Activated naive CD4-positive, alpha-beta T cell (primary cell): ENCODE data around the gene LIPN.

Experiments
- DNase-seq, 4 experiments: peaks; one replicate each; lab custom pipeline; 2025; lab: John Stamatoyannopoulos, UW

Gene LIPN

GRCh38 chr10:88786032-88786770, 26.4 kb downstream of the LIPN start:
- no peak for DNase-seq

GRCh38 chr10:88787463-88787862, 27.6 kb downstream of the LIPN start:
- no peak for DNase-seq

- no peak for DNase-seq
These were observed 29.1 kb downstream of the LIPN start for GRCh38 chr10:88788924-88789323.

- DNase-seq: no peak
These were observed 32.1 kb downstream of the LIPN start for GRCh38 chr10:88791924-88792323.

GRCh38 chr10:88792661-88793060, 32.8 kb downstream of the LIPN start:
- no peak for DNase-seq

GRCh38 chr10:88793712-88794299, 34.0 kb downstream of the LIPN start:
- DNase-seq: no peak

- no peak for DNase-seq
These were observed 34.9 kb downstream of the LIPN start for GRCh38 chr10:88794731-88795130.

GRCh38 chr10:88800152-88801125, 40.6 kb downstream of the LIPN start:
- no peak for DNase-seq

- no peak for DNase-seq
These were observed 42.9 kb downstream of the LIPN start, which contains the start of gene LIPM for GRCh38 chr10:88802523-88803285. Gene LIPM (plus strand): TSS chr10:88802730. CDS start chr10:88802897, 167 bp downstream.

GRCh38 chr10:88803641-88804040, 43.8 kb downstream of the LIPN start:
- DNase-seq: no peak

GRCh38 chr10:88804083-88804812, 44.4 kb downstream of the LIPN start:
- no peak for DNase-seq

- no peak for DNase-seq
These were observed 45.5 kb downstream of the LIPN start for GRCh38 chr10:88805361-88805760.

GRCh38 chr10:88805924-88806323, 46.1 kb downstream of the LIPN start:
- DNase-seq: no peak

- no peak for DNase-seq
These were observed 49.8 kb downstream of the LIPN start for GRCh38 chr10:88809621-88810020.

GRCh38 chr10:88810196-88810961, 50.6 kb downstream of the LIPN start:
- no peak for DNase-seq

GRCh38 chr10:88813200-88813599, 53.4 kb downstream of the LIPN start:
- no peak for DNase-seq

GRCh38 chr10:88819290-88819689, 59.5 kb downstream of the LIPN start:
- no peak for DNase-seq

- no peak for DNase-seq
These were observed 61.1 kb downstream of the LIPN start for GRCh38 chr10:88820748-88821401.

GRCh38 chr10:88826388-88826787, 66.6 kb downstream of the LIPN start:
- no peak for DNase-seq

GRCh38 chr10:88827671-88828070, 67.9 kb downstream of the LIPN start:
- DNase-seq: no peak
